HepG2 (cell line): ENCODE data around the gene GNG7. TPM values are rescaled to one million over a fixed set of nuclear protein-coding genes. Genes with fewer than 3 reads are reported as not detected.

Experiments used
- ATRX ChIP-seq: sonication (generic); formaldehyde crosslinking; IDR thresholded peaks from 2 replicates; pipeline ENCODE4 v1.4.0; 2020; ENCODE audit warnings: missing genetic modification reagents, borderline replicate concordance
- HOMEZ ChIP-seq: IDR thresholded peaks from 2 replicates; pipeline ENCODE4 v1.6.1; 2016; ENCODE audit warnings: low read depth
- KAT2B ChIP-seq: fragments of 150-350 bp; IDR thresholded peaks from 2 replicates; pipeline ENCODE4 v1.6.1; 2014; ENCODE audit warnings: low read depth, low read length, borderline replicate concordance
- NONO ChIP-seq, 2 experiments: fragments of 450-650 bp in 1 of 2; sonication (generic) in 1 of 2; formaldehyde crosslinking in 1 of 2; IDR thresholded peaks in 1 of 2; conservative IDR thresholded peaks in 1 of 2; 2 replicates each; pipeline versions ENCODE4 v1.6.1 to v1.8.0; 2017 to 2022; ENCODE audit warnings: mild to moderate bottlenecking in 1 of 2, missing genetic modification reagents in 1 of 2, moderate library complexity in 1 of 2
- PAXIP1 ChIP-seq: sonication (generic); formaldehyde crosslinking; conservative IDR thresholded peaks from 2 replicates; pipeline ENCODE4 v1.4.0; 2020; ENCODE audit warnings: mild to moderate bottlenecking, missing genetic modification reagents, moderate library complexity
- REST ChIP-seq, 2 experiments: IDR thresholded peaks; 2 replicates each; pipeline ENCODE4 v1.6.1; 2011 to 2012; ENCODE audit warnings: low read length in 2 of 2, borderline replicate concordance in 1 of 2, low read depth in 1 of 2, mild to moderate bottlenecking in 1 of 2, moderate library complexity in 1 of 2
- RORA ChIP-seq: sonication (generic); formaldehyde crosslinking; IDR thresholded peaks from 2 replicates; pipeline ENCODE4 v1.5.0; 2020; ENCODE audit warnings: mild to moderate bottlenecking, missing genetic modification reagents, moderate library complexity
- SMYD3 ChIP-seq: sonication (generic); formaldehyde crosslinking; IDR thresholded peaks from 2 replicates; pipeline ENCODE4 v1.8.1; 2023; ENCODE audit warnings: mild to moderate bottlenecking, missing genetic modification reagents
- U2AF2 ChIP-seq: fragments of 200-400 bp; formaldehyde crosslinking; IDR thresholded peaks from 2 replicates; pipeline ENCODE4 v1.6.1; 2017; ENCODE audit warnings: low read depth, mild to moderate bottlenecking, low read length
- UBTF ChIP-seq: sonication (generic); formaldehyde crosslinking; IDR thresholded peaks from 2 replicates; pipeline ENCODE4 v1.4.0; 2020; ENCODE audit warnings: mild to moderate bottlenecking, missing genetic modification reagents
- ZFP90 ChIP-seq: sonication (generic); formaldehyde crosslinking; IDR thresholded peaks from 2 replicates; pipeline ENCODE4 v1.8.0; 2022; ENCODE audit warnings: missing genetic modification reagents, mild to moderate bottlenecking, inconsistent platforms, borderline replicate concordance
- ZKSCAN5 ChIP-seq: sonication (generic); formaldehyde crosslinking; IDR thresholded peaks from 2 replicates; pipeline ENCODE4 v1.5.1; 2020; ENCODE audit warnings: mild to moderate bottlenecking, missing genetic modification reagents
- ZNF446 ChIP-seq: sonication (generic); formaldehyde crosslinking; IDR thresholded peaks from 2 replicates; pipeline ENCODE4 v1.5.0; 2020; ENCODE audit warnings: mild to moderate bottlenecking, missing genetic modification reagents
- ZNF460 ChIP-seq: sonication (generic); formaldehyde crosslinking; IDR thresholded peaks from 2 replicates; pipeline ENCODE4 v1.5.1; 2020; ENCODE audit warnings: missing genetic modification reagents, mild to moderate bottlenecking, borderline replicate concordance
- ZNF547 ChIP-seq: sonication (generic); formaldehyde crosslinking; IDR thresholded peaks from 2 replicates; pipeline ENCODE4 v1.5.1; 2020; ENCODE audit warnings: mild to moderate bottlenecking, missing genetic modification reagents
- ZNF639 ChIP-seq: conservative IDR thresholded peaks from 2 replicates; pipeline ENCODE4 v1.6.1; 2018; ENCODE audit warnings: missing genetic modification reagents
- polyA plus RNA-seq, 8 experiments: library from polyadenylated mRNA; depleted of rRNA in 3 of 8; stranded (reverse) in 7 of 8; unstranded in 1 of 8; fragments of >200 nt; fragmentation: Illumina TruSeq in 4 of 8; extraction: Trizol in 4 of 8; gene quantifications; 2 replicates each; pipeline versions ENCODE4 v1.2.1 to v1.2.3, GENCODE V29; 2011 to 2016; ENCODE audit warnings: low read depth in 4 of 8, missing spikeins in 1 of 8, mixed read lengths in 1 of 8; ENCODE audit not compliant: insufficient read depth in 1 of 8
- total RNA-seq, 5 experiments: library from RNA; depleted of rRNA; stranded (reverse); fragments of >200 nt; fragmentation: Illumina TruSeq; extraction: Trizol; gene quantifications; 2 replicates each; pipeline ENCODE4 v1.2.3, GENCODE V29; 2016; ENCODE audit warnings: low read depth in 1 of 5

GNG7 gene
- total and polyA plus RNA-seq, 2 of the 13 experiments (the other 11 are each of a cell fraction or from before 2014, with no cell fraction given) = 1.4 to 3.3 TPM

GRCh38 chr19:2477141-2477710 is 225.3 kb downstream of the GNG7 start (continued):
- TF ChIP-seq PAXIP1 (CRISPR knock-in tag) (no peak), UBTF (CRISPR knock-in tag) (no peak; the same call in 1 of the 2 replicates), KAT2B (no peak), ZNF639 (CRISPR knock-in tag) (no peak), SMYD3 (CRISPR knock-in tag) (no peak), ZNF547 (CRISPR knock-in tag) (no peak), HOMEZ (CRISPR knock-in tag) (no peak), ZKSCAN5 (CRISPR knock-in tag) (no peak), ZFP90 (no peak), NONO (IDR thresholded peaks at IDR 0.05) (no peak), NONO (CRISPR knock-in tag; conservative IDR thresholded peaks at IDR 0.05) (no peak), ZNF446 (CRISPR knock-in tag) (no peak), REST (IDR thresholded peaks at IDR 0.05; ENCODE audit: borderline replicate concordance in 1 of 2, low read depth in 1 of 2, low read length in 2 of 2) (no peak), ATRX (CRISPR knock-in tag) (no peak), ZNF460 (CRISPR knock-in tag) (no peak), U2AF2 (no peak), RORA (no peak)
